ENCODE results near the gene LRCH3.
A peak's percentile ranks its signal among the peaks of the same experiment; 100 is the strongest.

The LRCH3 gene

DNA sequence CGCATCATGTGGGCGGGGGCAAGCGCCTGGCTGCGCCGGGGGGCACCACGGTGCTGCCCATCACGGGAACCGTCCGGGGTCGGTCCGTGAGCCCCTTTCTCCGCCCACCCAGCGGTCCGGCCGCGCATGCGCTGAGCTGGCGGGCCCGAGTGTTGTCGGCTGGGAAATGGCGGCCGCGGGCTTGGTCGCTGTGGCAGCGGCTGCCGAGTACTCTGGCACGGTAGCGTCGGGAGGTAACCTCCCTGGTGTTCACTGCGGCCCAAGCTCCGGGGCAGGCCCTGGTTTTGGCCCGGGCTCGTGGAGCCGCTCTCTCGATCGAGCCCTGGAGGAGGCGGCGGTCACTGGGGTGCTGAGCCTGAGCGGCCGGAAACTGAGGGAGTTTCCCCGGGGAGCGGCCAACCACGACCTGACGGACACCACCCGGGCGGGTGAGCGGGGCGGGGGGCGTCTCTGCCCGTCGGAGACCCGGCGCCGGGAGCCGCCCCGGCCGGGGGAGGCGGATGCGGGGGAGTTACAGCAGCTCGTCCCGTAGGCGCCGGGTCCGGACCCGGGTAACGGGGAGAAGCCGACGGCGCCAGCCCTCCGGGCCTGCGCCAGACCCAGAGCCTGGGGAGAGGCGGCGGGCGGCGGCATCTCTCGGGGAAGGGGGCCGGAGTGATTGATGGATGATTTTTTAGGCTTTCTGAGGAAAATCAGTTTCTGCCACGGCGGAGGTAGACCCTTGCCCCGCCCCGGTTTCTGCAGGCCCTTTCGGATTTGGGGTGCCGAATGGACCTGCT lies at the start of gene LRCH3:
Gene LRCH3 (plus strand): TSS at position 142 of the 779 bp plus-strand sequence. CDS start 25 bp downstream, at position 167.
- DNase-seq: peak; percentile 75

DNA sequence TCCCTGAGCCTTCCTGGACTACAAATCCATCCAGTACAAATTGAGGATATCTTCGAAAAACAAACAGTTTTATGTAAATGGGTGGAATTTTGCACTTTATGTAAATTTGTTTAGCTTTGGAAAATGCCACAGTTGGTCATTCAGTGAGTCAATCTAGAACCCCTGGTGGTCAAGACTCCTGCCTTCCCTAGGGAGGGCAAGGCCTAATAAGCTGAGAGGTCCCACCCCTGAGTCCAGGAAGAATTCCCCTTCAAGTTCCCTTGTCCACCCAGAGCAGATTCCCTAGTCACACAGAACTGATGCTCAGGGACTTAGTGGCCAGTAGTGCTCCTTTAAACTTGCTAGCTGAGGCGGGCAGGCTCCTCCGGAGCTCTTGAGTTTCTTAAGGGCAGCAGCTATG lies 48.3 kb upstream of the LRCH3 start:
- no peak for DNase-seq

DNA sequence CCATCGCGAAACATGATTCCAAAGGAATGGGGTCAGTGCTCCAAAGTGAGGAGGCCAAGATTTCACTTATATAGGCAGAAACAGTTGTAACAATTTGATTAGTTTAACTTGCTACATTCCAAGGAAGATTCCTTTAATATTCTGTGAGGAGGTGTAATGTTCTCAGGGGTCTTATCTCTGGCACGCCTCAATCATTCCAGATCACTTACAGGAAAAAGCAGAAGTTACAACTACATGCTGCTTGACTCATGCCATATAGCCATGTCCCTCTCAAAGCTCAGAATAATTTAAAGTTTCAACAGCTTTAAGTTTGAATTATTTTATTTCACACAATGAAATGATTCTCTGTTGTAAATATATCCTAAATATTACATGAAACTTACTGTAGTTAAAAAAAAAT lies 44.8 kb upstream of the LRCH3 start:
- no peak for DNase-seq

DNA sequence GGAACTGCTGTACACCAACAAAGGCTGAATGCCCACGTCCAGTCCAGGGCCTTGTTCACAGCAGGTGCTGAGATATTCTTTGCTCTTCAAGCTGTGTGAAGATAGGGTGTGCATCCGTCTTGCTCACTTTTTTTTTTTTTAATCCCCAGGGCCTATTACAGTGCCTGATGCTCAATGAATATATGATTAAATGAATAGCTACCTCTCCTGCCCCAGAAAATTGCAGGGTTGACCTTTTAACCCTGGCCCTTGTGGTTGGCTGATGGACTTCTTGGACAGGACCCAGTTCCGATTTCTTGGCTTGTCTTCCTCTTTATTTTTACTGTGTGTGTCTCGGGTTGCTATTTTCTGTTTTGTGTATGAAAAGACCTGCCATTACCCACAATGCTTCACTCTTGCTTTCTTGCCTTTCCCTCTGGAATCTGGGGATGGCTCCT lies 44.2 kb upstream of the LRCH3 start:
- no peak for DNase-seq

DNA sequence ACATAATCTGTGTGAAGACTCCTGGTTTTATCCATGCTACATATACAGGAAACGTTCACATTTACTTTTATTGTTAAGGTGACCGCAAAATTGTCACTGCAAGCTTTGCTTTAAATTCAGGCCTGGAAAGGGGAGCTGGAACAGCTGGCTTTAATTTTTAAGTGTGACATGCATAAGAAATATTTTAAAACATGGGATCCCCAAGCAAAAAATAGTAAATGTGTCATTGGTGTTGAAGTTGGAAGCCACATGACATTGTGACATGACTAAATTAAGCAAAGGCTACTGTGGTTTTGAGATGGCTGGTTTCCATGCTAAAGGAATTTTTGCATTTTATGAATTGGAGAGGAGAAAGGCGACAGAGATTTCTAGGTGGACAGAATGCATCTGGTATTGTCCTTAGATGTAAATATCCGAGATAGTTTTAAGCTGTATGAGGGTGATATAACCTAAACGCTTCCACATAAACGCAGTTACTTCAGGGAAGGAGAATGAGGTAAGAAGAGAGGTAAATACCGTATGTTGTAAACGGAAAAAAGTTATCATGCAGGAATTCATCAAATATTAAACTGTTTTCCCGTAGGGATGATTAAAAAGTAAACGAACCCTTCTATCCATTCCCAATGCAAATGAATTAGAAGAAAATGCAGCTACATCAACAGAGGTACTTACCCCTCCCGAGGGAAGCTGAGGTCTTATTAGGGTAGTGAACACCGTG lies 42.3 kb upstream of the LRCH3 start:
- DNase-seq: no peak

DNA sequence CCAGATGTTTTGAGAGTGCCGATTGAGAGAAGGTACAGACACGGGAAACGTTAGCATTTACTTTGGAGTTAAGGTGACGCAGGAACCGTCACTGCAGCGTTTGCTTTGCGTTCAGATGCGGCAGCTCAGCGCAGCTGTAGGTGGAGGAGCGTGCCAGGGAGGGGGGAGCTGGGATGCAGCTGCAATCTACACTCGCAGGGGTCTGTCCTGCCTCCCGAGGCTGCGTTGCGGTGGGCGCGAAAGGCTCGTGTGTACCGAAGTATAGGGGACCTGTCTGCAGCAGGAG lies 41.8 kb upstream of the LRCH3 start:
- DNase-seq: peak; percentile 63

DNA sequence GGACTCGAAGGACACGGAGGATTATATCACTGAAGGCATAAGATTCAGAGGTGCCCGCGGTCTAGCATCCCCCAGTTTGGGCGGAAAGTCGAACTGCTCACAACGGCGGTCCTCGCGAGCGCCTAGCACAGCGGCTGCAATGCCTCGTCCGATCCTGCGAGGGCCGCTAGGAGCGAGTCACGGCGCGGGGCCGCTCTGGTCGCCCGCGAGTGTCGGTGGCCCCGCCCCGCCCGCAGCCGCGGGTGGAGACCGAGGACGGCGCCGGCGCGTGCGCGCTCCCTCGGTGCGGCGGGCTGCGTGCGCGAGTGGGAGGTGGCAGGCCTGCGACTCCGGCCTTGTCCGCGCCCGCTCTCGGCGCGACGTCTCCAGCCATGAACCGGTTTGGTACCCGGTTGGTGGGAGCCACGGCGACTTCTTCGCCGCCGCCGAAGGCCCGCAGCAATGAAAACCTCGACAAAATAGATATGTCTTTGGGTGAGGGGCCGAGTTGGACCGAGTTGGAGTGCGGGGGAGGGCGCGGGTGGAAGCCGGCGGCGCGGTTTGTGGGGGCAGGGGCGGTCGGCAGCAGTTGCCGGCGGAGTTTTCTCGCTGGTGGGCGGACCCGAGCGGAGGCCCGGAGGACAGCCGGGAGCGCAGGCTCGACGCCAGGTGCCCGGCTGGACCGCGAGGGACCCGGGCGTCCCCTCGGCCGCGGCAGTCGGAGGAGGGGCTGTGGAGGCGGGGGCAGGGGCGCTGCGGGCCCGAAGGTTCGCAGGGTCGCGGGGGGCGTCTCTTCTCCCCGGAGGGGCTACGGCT lies 41.3 kb upstream of the LRCH3 start, which contains the start of gene FYTTD1:
Gene FYTTD1 (plus strand): TSS at position 283 of the 795 bp plus-strand sequence. CDS start 89 bp downstream, at position 372.
- peak; percentile 86 for DNase-seq

DNA sequence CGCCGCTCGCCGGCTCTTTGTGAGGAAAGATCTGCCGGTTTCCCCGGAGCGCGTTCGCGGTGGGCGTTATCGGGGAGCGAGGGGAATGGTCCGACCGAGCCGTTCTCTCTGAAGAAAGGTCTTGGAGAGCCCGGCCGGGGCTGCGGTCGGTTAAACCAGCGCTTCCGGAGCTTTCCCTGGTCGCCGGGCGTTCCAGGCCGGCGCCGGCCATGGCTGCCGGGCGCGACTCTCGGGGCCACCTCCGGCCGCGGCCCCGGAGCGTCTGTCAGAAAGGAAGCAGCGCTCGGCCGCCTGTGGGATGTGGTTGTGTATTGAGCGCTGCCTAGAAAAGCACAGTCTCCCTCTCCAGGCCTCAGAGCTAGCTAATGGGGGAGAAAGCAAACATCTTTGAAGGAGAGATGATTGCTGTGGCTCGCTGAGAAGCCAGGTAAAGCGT lies 40.6 kb upstream of the LRCH3 start:
- peak; percentile 33 for DNase-seq

DNA sequence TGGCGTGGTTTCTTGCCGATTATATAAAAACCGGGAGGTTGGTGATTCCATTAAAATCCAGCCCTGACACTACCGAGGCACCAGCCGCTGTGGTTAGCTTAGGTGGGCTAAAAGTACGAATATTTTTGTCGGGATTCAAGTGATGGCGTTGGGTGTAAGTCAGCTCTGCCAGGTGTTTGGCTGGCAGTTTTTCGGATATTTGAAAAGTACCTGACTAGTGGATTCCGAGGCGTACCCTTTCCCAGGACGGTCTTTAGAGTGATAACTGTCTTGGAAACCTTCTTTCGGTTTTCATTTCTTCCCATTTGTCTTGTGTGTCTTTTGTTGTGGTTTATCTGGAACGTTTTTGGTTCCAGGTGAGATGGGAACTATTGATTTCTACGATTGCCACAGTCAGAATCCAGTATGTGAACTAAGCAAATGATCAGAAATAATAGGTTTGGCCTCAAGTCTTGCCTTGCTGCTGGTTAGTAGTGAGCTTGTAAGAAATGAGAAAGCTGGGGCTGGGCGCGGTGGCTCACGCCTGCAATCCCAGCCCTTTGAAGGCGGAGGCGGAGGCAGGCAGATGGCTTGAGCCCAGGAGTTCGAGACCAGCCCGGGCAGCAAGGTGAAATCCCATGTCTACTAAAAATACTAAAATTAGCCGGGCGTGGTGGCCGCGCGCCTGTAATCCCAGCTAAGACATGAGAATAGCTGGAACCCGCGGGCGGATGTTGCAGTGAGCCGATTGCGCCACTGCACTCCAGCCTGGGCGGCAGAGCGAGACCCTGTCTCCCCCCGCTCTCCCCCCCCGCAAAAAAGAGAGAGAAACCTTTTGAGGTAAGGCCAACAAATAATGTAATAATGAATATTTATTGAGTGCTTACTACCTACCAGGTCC lies 40.0 kb upstream of the LRCH3 start:
- no peak for DNase-seq

DNA sequence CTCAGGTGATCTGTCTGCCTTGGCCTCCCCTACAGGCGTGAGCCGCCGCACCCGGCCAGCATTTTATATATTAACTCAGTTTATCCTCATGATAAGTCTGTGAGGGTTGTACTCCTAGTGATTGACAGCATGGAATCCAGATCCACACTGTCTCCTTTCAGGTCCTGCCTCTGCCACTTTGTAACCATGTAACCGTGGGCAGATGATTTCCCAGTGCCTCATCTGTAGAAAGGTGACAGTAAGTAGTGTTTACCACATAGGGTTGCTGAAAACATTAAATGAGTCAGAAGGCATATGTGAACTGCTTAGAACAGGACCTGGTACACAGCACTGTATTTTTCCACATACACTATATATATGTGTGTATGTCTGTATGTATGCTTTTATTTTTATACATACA lies 38.9 kb upstream of the LRCH3 start:
- DNase-seq: no peak

DNA sequence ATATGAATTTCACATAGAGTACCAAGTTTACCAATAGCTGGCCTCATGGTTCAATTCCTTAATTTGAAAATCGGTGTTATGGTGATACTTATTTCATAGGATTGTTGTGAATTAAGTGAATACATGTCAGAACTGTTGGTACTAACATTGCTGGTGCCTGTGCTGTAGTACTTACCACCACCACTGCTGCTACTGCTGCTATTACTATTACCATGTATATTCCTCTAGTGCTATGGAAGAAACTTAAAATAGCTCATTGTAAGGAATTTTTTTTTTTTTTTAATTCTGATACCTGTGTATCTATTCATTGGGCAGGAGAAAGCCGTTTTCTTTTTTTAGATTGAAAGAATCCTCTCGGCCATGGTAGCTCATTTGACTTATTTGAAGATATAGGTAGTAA lies 37.8 kb upstream of the LRCH3 start:
- no peak for DNase-seq

DNA sequence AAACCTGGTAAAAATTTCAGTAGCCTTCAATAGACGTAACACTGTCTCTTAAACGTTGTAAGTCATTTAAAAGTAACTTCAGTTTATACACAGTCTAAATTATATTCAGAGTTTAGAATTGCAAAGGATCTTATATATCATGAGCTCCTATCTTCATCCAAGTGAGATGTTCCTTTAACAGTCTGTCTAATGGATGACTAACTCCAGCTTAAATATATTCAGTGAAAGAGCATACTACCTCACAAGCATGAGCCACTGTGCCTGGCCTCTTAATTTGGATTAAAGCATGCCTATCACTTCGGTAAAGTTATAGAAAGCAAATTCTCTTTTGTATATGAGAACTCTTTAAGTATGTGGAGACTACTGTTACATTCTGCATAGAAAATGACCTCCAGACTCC lies 34.4 kb upstream of the LRCH3 start:
- no peak for DNase-seq

DNA sequence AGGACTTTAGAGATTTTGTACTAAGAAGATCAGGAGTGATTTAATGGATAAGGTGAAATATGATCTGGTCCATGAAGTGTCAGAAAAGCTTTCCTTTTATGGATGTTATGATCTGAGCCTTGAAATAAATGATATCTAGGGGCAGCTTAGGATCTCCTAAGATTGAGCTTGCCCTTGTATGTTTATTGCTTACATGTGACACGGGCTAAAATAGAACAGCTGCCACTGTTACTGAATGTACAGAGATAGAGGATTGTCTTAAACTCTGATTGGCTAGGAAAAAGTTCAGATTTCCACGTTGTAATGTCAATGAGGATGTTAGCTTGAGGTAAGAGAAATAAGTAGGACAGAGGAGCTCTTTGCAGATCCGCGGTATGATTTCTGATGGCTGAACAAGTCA lies 32.5 kb upstream of the LRCH3 start:
- no peak for DNase-seq

DNA sequence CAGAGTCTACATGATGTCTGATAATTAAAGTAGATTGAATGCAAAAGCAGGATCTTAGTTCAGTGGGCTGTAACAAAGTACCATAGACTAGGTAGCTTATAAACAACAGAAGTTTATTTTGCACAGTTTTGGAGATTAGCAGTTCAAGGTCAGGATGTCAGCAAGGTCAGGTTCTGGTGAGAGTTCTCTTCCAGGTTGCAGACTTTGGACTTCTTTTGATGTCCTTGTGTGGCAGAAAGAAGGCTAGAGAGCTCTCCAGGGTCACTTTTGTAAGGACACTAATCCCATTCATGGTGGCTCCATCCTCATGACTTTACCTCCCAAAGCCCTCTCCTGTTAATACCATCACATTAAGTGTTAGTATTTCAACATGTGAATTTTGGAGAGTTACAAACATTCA lies 29.3 kb upstream of the LRCH3 start:
- no peak for DNase-seq

DNA sequence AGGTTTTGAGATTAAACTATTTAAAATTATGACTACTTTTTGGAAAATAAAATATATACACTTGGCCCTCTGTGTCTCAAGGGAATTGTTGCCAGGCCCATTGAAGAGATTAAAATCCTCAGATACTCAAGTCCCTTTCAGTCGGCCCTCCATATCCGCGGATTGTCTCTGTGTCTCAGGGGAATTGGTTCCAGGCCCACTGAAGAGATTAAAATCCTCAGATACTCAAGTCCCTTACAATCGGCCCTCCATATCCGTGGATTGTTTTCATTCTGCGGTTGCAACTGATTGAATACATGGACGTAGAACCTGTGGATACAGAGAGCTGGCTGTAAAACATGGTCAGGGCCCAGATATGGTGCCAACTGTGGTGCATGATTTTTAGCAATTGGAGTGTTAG lies 15.7 kb upstream of the LRCH3 start:
- no peak for DNase-seq

DNA sequence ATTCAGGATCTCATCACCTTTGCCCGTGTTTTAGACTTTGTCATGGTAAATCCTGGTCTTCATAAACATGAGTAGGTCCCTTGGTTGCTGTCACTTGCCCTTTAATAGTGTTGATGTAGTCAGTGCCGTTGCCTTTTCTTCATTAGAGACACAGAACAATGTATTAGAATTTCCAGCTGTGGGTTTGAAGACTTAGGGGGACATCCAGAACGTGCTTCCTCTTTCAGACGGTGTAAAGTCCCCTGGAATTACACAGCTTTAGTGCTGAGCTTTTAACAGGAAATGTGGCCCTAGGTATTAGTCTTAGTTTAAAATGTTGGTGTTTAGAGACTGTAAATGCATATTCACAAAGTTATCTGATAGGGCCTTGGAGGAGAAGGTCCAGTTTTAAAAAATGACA lies 8.8 kb upstream of the LRCH3 start:
- no peak for DNase-seq

DNA sequence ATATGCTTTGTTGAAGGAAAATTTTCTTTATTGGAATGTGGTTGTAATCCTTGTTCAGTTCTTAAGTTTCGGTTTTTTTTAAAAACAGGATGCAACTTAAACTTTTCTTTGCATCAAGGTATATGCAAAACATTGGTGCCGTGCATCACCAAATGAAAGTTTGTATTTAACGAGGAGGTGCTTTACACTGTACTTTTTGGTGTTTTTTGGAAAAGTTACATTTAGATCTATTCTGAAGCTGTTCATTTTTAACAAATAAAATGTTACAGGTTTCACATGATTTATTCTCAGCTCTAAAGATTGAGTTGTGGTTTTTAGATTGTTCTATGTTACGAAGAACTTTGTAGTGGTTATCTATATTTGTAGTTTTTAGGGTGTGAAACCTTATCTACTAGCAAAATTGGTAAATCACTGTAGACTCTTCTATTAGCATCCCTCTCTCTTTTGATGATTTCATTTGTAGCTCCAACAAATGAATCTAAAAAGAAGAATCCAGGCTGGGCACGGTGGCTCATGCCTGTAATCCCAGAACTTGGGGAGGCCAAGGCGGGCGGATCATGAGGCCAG lies 7.0 kb upstream of the LRCH3 start:
- DNase-seq: no peak

DNA sequence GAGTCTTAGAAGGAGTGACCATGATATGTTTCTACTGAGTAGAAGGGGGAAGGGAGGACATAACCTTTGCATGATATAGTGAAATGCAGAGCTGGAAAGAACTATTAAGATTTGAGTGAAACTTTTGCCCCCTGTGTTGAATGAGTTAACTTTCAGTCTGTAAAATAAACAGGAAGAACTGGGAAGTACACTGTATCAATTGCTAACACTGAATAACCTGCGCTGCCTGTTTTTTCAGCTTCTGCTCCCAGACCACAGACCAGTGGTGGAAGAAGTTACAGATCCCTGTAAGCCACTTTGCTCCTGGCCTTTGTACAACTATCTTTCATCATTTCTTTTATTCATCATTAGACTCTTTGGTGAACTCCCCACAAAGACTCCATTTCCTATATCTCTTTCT lies 3.6 kb upstream of the LRCH3 start:
- DNase-seq: no peak

DNA sequence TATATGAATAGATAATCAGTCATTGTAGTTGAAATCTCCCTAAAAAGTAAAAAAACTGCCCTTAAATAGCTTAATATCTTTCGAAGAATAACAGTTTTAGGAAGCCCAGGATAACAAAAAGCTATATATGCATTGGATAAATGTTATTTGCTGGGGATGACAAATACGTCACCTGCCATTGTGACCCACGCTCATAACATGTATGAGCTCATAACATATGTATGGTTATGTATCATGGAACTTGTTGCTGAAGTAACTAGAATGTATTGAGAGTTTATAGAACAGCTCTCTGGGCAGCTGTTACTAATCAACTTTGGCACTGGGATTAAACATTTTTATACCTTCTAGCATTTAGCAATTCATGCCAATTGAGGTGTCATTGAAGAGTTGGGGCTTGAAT lies 1.7 kb upstream of the LRCH3 start:
- DNase-seq: no peak

DNA sequence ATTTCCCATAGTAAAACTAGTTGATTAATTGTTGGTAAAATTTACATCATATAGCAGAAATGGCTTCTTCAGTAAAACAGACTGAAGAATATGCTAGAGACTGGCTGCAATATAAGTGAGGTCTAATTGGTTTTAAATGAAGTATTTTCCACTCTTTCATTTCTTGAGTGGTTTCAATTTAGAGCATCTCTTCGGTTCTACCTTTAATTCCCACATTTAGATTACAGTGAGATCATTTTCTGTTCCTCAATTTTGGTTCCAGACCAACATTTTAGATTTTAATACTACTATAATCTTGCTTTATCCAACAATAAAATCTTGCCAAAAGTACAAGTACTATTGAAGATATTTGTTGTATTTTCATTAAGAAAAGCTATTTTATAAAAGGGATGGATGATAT lies 1.0 kb upstream of the LRCH3 start:
- DNase-seq: no peak

DNA sequence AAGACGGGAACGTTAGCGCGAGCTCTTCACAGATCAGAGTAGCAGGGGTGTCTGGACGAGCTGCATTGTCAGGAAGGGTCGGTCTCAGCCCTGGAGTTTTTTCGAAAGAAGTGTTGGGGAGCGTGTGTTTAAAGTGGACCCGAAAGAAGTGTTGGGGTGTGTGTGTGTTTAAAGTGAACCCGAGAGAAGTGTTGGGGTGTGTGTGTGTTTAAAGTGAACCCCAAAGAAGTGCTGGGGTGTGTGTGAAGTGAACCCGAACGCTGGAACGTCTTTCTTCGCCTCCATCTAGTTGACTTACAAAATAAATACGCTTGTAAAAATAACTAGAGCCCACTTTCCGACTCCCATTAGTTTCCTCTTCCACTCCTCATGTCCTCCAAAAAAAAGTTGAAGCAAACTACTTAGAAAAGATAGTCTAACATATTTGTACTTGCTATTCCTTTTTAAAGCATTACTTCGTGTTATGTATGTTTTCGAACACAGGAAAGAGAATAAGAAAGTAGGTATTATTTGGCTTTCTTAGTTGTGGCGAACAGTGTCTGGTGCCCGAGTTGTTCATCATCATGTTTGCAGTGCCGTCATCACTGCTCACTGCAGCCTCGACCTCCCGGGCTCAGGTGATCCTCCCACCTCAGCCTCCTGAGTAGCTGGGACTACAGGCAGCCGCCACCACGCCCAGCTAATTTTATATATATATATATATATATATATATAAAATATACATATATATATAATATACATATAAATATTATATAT lies 1.0 kb downstream of the LRCH3 start:
- DNase-seq: no peak

DNA sequence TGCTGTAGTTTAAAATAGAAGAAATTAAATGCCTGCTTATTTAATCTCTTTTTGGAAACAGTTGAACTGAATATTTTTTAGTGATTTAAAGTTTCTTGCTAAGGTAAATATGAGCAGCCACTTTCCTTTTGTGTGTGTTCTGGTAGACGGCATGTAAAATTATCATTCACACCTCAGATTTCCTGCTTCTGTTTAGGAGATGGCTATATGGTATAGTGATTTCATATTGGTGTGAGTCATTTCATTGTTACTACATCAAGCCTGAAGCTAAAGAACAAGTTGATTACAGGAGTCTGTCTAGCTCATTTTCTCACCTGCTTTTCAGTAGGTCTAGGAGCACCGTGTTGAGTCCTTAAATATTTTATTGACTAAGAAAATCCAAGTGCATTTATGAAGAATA lies 2.2 kb downstream of the LRCH3 start:
- DNase-seq: no peak
